Tibial artery (tissue), 4 donors: ENCODE data around the gene TICAM1.
"Not testable (repeated sequence)": the region's sequence is repeated elsewhere in the genome, so short reads cannot be mapped to it uniquely, and the experiment has no call there.

ENCODE experiments used
- DNase-seq, 2 donors: peaks; one replicate each; pipeline ENCODE4 v3.0.0-alpha.2; 2019
- H3K27ac ChIP-seq, 2 donors: fragments of 200-600 bp; sonication (generic) in 1 of 2; 1 replicate in 1 of 2; 2 replicates in 1 of 2; pipeline ENCODE4 v1.5.1; 2018 to 2019; ENCODE audit warnings: mild to moderate bottlenecking in 1 of 2
- H3K27me3 ChIP-seq, 2 donors: fragments of 200-600 bp; sonication (generic) in 1 of 2; one replicate each; pipeline versions ENCODE4 v1.5.1 to v1.6.0; 2016 to 2019
- H3K36me3 ChIP-seq, 3 donors: fragments of 200-600 bp; sonication (generic) in 2 of 3; one replicate each; pipeline ENCODE4 v1.5.1; 2016 to 2019; ENCODE audit warnings: mild to moderate bottlenecking in 2 of 3
- H3K4me1 ChIP-seq, 4 donors: fragments of 200-600 bp; sonication (generic) in 2 of 4; 1 replicate in 3 of 4; 2 replicates in 1 of 4; pipeline ENCODE4 v1.5.1; 2016 to 2019
- H3K4me3 ChIP-seq, 2 donors: fragments of 200-600 bp; sonication (generic) in 1 of 2; 1 replicate in 1 of 2; 2 replicates in 1 of 2; pipeline ENCODE4 v1.5.1; 2018 to 2019; ENCODE audit warnings: mild to moderate bottlenecking in 2 of 2
- H3K9me3 ChIP-seq, 3 donors: fragments of 200-600 bp; sonication (generic) in 1 of 3; one replicate each; pipeline ENCODE4 v1.5.1; 2016 to 2019
- intact Hi-C: fragments of 100-400 bp; cut with DNase I; formaldehyde crosslinking; loops from one replicate; pipeline ENCODE4 v1.15.0; 2023; ENCODE audit warnings: low total_unique reads
- TF ChIP-seq, protein P1 (sequence below), 2 experiments: fragments of 200-600 bp in 1 of 2; fragments of 450-650 bp in 1 of 2; IDR thresholded peaks; one replicate each; pipeline ENCODE4 v1.5.1; 2017 to 2019; ENCODE audit warnings: antibody characterized with exemption in 2 of 2, mild to moderate bottlenecking in 1 of 2, moderate library complexity in 1 of 2

The TICAM1 gene

DNA sequence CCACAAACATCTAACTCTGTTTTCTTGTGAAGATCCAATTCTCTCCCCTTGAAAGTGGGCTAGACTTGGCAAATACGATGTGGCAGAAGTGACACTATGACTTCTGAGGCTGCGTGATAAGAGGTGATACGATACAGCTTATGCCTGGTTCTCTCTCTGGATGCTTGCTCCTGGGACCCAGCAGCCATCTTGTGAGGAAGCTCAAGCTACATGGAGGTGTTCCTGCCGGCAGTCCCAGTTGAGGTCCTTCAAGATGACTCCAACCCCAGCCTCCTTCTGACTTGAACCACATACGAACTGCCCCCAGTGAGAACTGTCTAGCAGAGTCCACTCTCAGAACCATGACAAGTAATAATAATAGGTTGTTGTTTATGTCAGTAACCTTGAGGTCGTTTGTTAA is 50.7 kb downstream of the TICAM1 start:
- no peak overlapping the region for H3K4me3 ChIP-seq
- TF ChIP-seq, protein P1, sequence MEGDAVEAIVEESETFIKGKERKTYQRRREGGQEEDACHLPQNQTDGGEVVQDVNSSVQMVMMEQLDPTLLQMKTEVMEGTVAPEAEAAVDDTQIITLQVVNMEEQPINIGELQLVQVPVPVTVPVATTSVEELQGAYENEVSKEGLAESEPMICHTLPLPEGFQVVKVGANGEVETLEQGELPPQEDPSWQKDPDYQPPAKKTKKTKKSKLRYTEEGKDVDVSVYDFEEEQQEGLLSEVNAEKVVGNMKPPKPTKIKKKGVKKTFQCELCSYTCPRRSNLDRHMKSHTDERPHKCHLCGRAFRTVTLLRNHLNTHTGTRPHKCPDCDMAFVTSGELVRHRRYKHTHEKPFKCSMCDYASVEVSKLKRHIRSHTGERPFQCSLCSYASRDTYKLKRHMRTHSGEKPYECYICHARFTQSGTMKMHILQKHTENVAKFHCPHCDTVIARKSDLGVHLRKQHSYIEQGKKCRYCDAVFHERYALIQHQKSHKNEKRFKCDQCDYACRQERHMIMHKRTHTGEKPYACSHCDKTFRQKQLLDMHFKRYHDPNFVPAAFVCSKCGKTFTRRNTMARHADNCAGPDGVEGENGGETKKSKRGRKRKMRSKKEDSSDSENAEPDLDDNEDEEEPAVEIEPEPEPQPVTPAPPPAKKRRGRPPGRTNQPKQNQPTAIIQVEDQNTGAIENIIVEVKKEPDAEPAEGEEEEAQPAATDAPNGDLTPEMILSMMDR (IDR thresholded peaks at IDR 0.05) = no peak

DNA sequence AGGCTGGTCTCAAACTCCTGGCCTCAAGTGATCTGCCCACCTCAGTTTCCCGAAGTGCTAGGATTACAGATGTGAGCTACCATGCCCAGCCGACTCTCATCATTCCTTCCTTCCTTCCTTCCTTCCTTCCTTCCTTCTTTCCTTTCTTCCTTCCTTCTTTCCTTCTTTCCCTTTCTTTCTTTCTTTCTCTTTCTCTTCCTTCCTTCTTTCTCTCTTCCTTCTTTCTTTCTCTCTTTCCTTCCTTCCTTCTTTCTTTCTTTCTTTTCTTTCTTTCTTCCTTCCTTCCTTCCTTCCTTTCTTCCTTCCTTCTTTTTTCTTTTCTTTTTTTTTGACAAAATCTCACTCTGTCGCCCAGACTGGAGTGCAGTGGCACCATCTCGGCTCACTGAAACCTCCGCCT is 53.4 kb downstream of the TICAM1 start:
- H3K27ac ChIP-seq, intact Hi-C loops, H3K36me3 ChIP-seq, DNase-seq, H3K4me3 ChIP-seq, H3K4me1 ChIP-seq, H3K9me3 ChIP-seq: not testable (repeated sequence)
- H3K27me3 ChIP-seq = peaks cover 0 to 59% of the 10 kb centered on the region in 2 donors

More for the DNA sequence above, 50.7 kb downstream of the TICAM1 start:
- H3K4me1 ChIP-seq = no peaks in the 10 kb centered on the region
- DNase-seq = no peak
- peaks cover 0 to 63% of the 10 kb centered on the region in 2 donors for H3K27me3 ChIP-seq
- H3K9me3 ChIP-seq = no peaks in the 10 kb centered on the region
- no peaks in the 10 kb centered on the region for H3K36me3 ChIP-seq
- H3K27ac ChIP-seq = no peak overlapping the region
- intact Hi-C loops = no loop called here

DNA sequence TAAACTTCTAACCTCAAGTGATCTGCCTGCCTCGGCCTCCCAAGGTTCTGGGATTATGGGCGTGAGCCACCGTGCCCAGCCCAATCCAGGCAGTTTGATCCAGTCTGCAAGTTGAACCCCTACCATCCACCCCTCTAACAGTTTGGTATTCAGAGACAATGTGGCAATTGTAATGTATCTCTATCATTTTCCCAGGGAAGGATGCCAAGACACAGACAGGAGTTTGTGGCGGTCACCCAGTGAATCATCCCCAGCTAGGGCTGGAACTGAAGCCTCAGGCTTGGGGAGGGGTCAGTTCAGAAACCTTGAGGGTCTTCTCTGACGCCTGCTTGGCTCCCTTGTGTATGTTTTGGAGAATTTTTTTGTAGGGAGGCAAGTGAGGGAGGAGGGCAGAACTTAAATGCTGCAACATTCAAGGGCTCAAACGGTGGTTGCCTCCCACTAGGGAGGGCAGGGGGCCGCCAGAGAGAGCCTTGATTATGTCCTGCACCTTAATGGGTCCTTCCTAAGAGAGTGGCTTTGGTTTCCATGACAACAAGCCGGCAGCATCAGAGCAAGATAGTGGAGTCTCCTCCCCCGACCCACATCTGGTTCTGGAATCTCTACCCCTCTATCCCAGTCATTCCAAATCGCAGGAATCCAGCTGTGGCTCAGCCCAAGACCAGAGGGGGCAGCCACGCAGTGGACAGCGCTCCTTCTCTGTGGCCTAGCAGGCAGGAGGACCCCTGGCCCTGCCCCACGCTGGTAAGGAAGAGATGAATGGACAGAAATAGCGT is 54.9 kb downstream of the TICAM1 start:
- intact Hi-C loops = no loop called here

DNA sequence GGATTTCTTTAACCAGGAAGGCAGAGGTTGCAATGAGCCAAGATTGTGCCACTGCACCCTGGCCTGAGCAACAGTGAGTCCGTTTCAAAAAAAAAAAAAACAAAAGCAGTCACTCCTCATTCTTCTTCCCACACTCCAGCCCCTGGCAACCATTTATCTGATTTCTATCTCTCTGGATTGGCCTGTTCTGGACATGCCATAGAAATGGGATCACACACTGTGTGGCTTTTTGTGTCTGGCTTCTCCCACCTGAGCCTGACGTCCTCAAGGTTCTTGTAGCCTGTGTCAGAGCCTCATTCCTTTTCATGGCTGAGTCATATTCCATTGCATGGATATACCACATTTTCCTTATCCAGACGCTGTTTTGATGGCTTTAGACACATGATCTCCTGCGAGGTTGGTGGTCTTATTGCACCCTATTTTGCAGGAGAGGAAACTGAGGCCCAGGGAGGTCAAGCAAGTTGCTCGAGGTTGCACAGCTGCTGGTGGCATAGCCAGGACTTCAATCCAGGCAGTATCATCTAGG is 55.8 kb downstream of the TICAM1 start:
- Histone ChIP-seq H3K27ac (no peak overlapping the region), H3K27me3 (peaks cover 0 to 45% of the 10 kb centered on the region in 2 donors), H3K36me3 (no peaks in the 10 kb centered on the region), H3K4me3 (no peak overlapping the region), H3K4me1 (no peaks in the 10 kb centered on the region), H3K9me3 (no peaks in the 10 kb centered on the region)
- TF ChIP-seq, protein P1 (IDR thresholded peaks at IDR 0.05) = no peak
- intact Hi-C loops = no loop called here
- DNase-seq = no peak

More for the DNA sequence above, 54.9 kb downstream of the TICAM1 start:
- TF ChIP-seq, protein P1 (IDR thresholded peaks at IDR 0.05) = no peak
- no peak for DNase-seq
- no peak overlapping the region for H3K27ac ChIP-seq
- H3K36me3 ChIP-seq = no peaks in the 10 kb centered on the region
- no peak overlapping the region for H3K4me3 ChIP-seq
- no peaks in the 10 kb centered on the region for H3K4me1 ChIP-seq
- no peaks in the 10 kb centered on the region for H3K9me3 ChIP-seq
- peaks cover 0 to 51% of the 10 kb centered on the region in 2 donors for H3K27me3 ChIP-seq

DNA sequence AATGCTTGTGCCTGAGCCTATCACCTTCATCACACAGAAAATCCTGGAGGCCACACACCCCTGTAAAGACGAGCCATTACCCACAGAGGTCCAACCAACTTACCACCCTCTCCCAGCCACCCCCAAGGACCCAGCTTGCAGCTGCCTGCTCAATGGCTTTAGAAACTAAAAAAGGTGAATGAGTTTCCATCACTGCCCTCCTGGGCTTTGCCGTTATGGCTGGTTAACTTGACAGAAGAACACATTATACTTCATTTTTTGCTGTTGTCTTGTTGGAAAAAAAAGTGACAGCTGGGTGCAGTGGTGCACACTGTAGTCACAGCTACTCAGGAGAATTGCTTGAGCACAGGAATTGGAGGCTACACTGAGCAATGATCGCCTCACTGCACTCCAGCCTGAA is 57.4 kb downstream of the TICAM1 start:
- H3K27me3 ChIP-seq = peaks cover 0 to 37% of the 10 kb centered on the region in 2 donors
- intact Hi-C loops = no loop called here
- no peak overlapping the region for H3K4me3 ChIP-seq
- DNase-seq = no peak
- TF ChIP-seq, protein P1 (IDR thresholded peaks at IDR 0.05) = no peak
- H3K27ac ChIP-seq = no peak overlapping the region
- H3K36me3 ChIP-seq = no peaks in the 10 kb centered on the region
- H3K4me1 ChIP-seq = no peaks in the 10 kb centered on the region
- H3K9me3 ChIP-seq = no peaks in the 10 kb centered on the region

DNA sequence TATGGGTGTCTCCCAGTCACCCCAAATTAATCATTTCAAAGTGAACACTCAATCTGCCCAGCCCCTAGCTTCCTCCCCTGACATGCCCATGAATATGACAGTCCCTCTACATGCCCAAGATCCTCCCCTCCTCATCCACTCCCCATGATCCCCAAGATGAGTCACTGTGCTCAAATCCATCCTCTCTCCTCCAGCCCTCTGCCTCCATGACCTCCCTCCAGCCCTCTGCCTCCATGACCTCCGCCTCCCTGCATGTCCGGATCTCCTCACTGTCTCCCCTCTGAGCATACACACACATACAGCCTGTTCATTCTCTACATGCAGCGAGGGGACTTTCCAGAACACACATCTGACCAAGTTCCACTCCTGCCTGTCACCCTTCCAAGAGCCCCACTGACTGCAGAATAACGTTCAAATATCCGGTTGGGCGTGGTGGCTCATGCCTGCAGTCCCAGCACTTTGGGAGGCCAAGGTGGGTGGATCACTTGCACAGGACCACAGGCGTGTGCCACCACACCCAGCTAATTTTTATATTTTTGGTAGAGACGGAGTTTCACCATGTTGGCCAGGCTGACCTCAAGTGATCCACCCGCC is 58.4 kb downstream of the TICAM1 start:
- TF ChIP-seq, protein P1 (IDR thresholded peaks at IDR 0.05) = no peak
- H3K4me1 ChIP-seq = no peaks in the 10 kb centered on the region
- intact Hi-C loops = no loop called here
- no peaks in the 10 kb centered on the region for H3K9me3 ChIP-seq
- no peak overlapping the region for H3K27ac ChIP-seq
- peaks cover 0 to 37% of the 10 kb centered on the region in 2 donors for H3K27me3 ChIP-seq
- DNase-seq = no peak
- H3K36me3 ChIP-seq = no peaks in the 10 kb centered on the region
- no peak overlapping the region for H3K4me3 ChIP-seq
